Adrenal gland (tissue), 5 donors: Measurements from ENCODE around the gene MIPOL1.

ENCODE experiments used
- CTCF ChIP-seq, 6 experiments: fragments of 450-650 bp in 4 of 6; fragments of 200-600 bp in 2 of 6; sonication (generic) in 1 of 6; IDR thresholded peaks; 1 replicate in 5 of 6; 2 replicates in 1 of 6; pipeline versions ENCODE4 v1.5.1 to v1.8.0; 2016 to 2021; ENCODE audit warnings: antibody characterized with exemption in 6 of 6, mild to moderate bottlenecking in 2 of 6, moderate library complexity in 1 of 6
- POLR2A ChIP-seq, 2 donors: fragments of 450-650 bp; IDR thresholded peaks; one replicate each; pipeline ENCODE4 v1.6.1; 2017; ENCODE audit warnings: antibody characterized with exemption in 2 of 2, mild to moderate bottlenecking in 2 of 2, moderate library complexity in 1 of 2
- donor health status: DM: no; HTN: no; CAD: no.

- TF ChIP-seq CTCF (IDR thresholded peaks at IDR 0.05) (no peak), POLR2A (IDR thresholded peaks at IDR 0.05) (no peak)
Measured at GRCh38 chr14:37437490-37437889, 239.8 kb downstream of the MIPOL1 start.
